GM12874 (cell line): ENCODE measurements around the gene GPR153.

ENCODE experiments used
- TF ChIP-seq, protein P1 (sequence below): IDR thresholded peaks from 2 replicates; pipeline ENCODE4 v1.5.1; 2011; ENCODE audit warnings: low read depth, mild to moderate bottlenecking, control low read depth, low read length, moderate library complexity; ENCODE audit not compliant: insufficient read depth

GPR153 gene

DNA sequence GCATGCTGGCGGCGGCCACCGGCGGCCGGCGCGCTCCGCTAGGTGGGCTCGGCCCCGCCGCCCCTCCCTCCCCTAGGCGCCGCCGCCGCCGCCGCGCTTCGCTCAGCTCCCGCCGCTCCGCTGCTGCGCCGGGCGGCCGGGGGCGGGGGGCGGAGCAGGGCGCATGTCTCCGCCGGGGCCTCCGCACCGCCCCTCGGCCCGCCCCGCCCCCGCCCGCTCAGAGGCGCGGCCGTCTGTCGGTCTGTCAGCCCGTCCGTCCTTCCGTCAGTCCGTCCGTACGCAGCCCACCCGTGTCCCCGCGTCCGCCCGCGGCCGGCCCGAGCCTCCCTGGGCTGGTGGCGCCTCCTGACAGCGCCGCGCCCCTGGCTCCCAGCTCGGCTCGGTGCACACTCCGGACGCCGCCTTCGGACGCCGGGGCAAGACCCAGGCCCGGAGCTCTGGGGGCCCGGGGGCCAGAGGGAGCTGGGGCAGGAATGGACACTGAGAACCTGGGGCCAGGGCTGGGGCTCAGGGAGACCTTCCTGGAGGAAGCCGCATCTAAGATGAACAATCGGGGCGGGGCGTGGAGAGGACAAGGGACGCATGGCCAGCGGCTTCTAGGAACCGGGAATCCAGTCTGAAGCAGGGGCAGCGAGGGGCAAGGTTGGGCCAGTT is at the start of gene GPR153:
Gene GPR153, minus strand, starts transcription at position 138 of the 654 bp plus-strand sequence. CDS start 6,193 bp downstream, outside the sequence.
- TF ChIP-seq, protein P1, sequence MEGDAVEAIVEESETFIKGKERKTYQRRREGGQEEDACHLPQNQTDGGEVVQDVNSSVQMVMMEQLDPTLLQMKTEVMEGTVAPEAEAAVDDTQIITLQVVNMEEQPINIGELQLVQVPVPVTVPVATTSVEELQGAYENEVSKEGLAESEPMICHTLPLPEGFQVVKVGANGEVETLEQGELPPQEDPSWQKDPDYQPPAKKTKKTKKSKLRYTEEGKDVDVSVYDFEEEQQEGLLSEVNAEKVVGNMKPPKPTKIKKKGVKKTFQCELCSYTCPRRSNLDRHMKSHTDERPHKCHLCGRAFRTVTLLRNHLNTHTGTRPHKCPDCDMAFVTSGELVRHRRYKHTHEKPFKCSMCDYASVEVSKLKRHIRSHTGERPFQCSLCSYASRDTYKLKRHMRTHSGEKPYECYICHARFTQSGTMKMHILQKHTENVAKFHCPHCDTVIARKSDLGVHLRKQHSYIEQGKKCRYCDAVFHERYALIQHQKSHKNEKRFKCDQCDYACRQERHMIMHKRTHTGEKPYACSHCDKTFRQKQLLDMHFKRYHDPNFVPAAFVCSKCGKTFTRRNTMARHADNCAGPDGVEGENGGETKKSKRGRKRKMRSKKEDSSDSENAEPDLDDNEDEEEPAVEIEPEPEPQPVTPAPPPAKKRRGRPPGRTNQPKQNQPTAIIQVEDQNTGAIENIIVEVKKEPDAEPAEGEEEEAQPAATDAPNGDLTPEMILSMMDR, result no peak

DNA sequence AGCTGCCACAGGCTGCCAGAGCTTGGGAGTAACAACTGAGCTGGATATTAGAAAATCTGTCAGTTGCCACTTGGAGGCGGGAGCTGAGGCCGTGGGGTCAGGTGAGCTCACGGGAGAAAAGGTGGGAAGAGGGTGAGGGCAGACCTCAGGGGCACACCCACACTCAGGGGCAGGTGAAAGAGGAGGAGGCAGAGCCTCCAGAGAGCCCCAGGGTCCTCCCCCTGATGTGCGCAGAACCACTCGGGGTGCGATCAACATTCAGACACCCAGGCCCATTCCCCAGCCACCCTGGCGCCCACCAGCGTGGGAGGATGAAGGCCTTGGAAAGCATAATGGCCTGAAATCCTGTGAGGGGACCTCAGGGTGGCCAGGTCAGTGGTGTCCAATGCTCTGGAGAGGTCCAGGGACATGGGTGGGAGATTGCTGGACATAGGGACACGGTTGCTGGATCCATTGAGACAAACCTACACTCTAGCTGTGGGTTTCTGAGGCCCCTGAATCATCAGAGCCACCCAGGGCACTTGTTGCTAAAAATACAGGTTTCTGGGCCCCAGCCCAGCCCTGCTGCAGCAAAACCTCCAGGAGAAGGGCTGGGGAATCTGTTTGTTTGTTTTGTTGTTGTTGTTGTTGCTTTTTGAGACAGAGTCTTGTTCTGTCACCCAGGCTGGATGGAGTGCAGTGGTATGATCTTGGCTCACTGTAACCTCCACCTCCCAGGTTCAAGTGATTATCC is 49.4 kb upstream of the GPR153 start:
- TF ChIP-seq, protein P1, result no peak

DNA sequence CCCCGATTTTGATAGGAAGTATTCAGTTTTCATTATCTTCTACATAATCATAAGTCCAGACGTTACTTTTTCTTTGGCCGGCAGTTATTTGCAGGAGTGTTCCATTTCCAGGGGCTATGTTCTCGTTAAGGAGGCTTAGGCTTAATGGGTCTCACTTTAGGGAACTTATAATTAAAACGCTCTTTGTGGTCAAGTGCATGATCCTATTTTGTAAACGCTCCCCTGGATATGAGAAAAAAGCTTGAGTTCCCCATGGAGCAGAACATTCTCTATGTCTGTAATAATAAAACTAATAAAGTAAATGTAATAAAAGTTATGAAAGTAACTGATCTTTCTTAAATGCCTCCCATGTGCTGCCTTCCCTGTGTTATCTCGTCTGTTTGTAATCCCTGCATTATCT is 48.7 kb upstream of the GPR153 start:
- TF ChIP-seq, protein P1, result no peak

DNA sequence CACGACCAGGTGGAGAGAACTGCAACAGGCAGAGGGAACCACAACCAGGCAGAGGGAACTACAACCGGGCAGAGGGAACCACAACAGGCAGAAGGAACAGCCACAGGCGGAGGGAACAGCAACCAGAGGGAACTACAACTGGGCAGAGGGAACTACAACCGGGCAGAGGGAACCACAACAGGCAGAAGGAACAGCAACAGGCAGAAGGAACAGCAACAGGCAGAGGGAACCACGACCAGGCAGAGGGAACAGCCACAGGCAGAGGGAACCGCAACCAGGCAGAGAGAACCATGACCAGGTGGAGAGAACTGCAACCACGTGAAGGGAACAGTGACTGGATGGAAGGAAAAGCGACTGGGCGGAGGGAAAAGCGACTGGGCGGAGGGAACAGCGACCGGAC is 47.6 kb upstream of the GPR153 start:
- TF ChIP-seq, protein P1, result no peak

DNA sequence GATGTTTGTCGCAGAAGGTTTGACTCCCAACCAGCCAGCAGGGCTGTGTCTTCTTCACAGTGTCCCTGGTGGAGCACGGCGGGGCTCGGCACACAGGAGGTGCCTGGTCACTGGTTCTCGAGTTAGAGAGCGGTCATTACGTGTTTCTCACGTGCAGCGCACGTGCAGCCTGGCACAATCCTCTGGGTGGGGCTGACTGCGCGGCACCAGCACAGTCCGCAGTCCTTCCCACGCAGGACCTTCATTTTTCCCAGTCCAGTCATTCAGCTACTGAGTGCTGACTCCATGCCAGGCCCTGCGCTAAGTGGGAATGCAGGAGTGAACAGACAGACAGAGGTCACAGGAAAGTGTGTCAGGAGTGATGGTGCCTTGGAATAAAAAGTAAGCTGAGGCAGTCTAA is 46.2 kb upstream of the GPR153 start:
- TF ChIP-seq, protein P1, result no peak

DNA sequence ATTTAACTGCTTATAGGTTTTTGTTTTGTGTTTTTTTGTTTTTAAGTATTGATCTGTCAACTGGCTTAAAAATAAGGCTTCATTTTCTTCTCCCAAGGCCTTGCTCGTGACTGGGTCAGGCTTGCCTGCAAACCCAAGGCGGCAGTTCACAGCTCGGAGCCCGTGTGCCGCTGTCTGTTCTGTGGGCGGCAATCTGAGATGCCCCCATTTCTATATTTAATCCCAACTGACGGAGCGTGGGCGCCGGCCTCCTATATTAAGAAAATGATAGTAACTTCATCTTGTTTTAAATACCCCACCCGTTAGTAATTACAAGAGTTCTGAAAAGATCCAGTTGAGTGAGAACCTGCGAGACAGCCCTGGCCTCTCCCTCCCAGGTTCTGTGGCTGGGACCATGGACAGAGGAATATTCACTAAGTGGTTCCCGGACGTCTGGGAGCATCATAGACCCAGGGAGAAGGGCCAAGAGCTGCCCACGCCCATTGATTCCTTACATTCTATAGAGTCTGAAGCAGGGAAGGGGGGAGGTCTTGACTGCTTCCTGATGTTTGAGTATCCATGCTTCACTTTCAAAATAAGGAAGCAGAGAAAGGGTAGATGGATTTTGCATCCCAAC is 42.6 kb upstream of the GPR153 start:
- TF ChIP-seq, protein P1, result no peak

DNA sequence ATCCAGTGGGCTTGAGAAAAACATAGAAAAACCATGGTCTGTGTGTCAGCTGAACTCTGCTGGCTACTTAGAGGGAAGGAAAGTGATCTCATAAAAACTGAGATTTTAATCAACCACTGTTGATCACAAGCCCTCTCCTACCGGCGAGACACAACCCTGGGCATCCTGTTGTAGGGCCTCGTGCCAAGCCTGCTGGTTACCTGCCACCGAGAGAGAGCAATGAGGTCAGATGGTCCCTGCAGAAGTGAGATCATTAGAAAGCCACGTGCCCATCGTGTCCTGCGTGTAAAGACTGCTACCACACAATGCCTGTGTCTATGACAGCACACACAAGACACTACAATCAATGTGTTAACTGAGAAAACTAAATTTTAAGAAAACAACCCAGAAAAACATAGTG is 41.7 kb upstream of the GPR153 start:
- TF ChIP-seq, protein P1, result no peak
